Hepatocyte (in vitro differentiated cells): Measurements from ENCODE around the gene ASIC1. TPM values are rescaled to one million over a fixed set of nuclear protein-coding genes. Genes with fewer than 3 reads are reported as not detected.
"Not testable (repeated sequence)": the region's sequence is repeated elsewhere in the genome, so short reads cannot be mapped to it uniquely, and the experiment has no call there.

ENCODE experiments used
- DNase-seq: peaks from one replicate; pipeline ENCODE4 v3.0.0-alpha.2; 2016; ENCODE audit warnings: low spot score
- H2AFZ ChIP-seq: fragments of 200-600 bp; sonication (generic); 2 replicates; pipeline ENCODE4 v1.6.0; 2016; ENCODE audit warnings: antibody characterized with exemption, mild to moderate bottlenecking
- H3K27ac ChIP-seq: fragments of 200-600 bp; sonication (generic); 2 replicates; pipeline ENCODE4 v1.5.1; 2016; ENCODE audit warnings: mild to moderate bottlenecking
- H3K27me3 ChIP-seq: fragments of 200-600 bp; sonication (generic); 2 replicates; pipeline ENCODE4 v1.6.1; 2016
- H3K36me3 ChIP-seq: fragments of 200-600 bp; sonication (generic); replicated peaks from 2 replicates; pipeline ENCODE4 v1.5.1; 2016; ENCODE audit warnings: low read depth; ENCODE audit not compliant: insufficient read depth
- H3K4me1 ChIP-seq: fragments of 200-600 bp; sonication (generic); 2 replicates; pipeline ENCODE4 v1.5.1; 2016; ENCODE audit warnings: mild to moderate bottlenecking, moderate library complexity; ENCODE audit not compliant: insufficient read depth
- H3K4me2 ChIP-seq: fragments of 200-600 bp; sonication (generic); 2 replicates; pipeline ENCODE4 v1.6.0; 2016
- H3K4me3 ChIP-seq: fragments of 200-600 bp; sonication (generic); 2 replicates; pipeline ENCODE4 v1.5.1; 2016; ENCODE audit warnings: mild to moderate bottlenecking
- H3K79me2 ChIP-seq: fragments of 200-600 bp; sonication (generic); 2 replicates; pipeline ENCODE4 v1.6.0; 2017; ENCODE audit warnings: mild to moderate bottlenecking
- H3K9me2 ChIP-seq: fragments of 200-600 bp; sonication (generic); replicated peaks from 2 replicates; pipeline ENCODE4 v1.6.0; 2017; ENCODE audit warnings: mild to moderate bottlenecking; ENCODE audit not compliant: insufficient read depth
- H3K9me3 ChIP-seq: fragments of 200-600 bp; sonication (generic); 2 replicates; pipeline ENCODE4 v1.5.1; 2016; ENCODE audit warnings: low read depth, mild to moderate bottlenecking
- H4K20me1 ChIP-seq: fragments of 200-600 bp; sonication (generic); 2 replicates; pipeline ENCODE4 v1.6.0; 2016; ENCODE audit warnings: mild to moderate bottlenecking; ENCODE audit not compliant: insufficient read depth, poor library complexity, severe bottlenecking
- EZH2 ChIP-seq: fragments of 200-600 bp; sonication (generic); IDR thresholded peaks from 2 replicates; pipeline ENCODE4 v1.6.1; 2016; ENCODE audit warnings: antibody characterized with exemption, mild to moderate bottlenecking, borderline replicate concordance
- EZH2phosphoT487 ChIP-seq: fragments of 200-600 bp; sonication (generic); IDR thresholded peaks from one replicate; pipeline ENCODE4 v1.6.1; 2018; ENCODE audit warnings: antibody characterized with exemption, mild to moderate bottlenecking, low read depth, moderate library complexity; ENCODE audit not compliant: unreplicated experiment, severe bottlenecking
- WGBS: methylation state at CpG from one replicate; pipeline ENCODE4 v1.1.6; 2016; ENCODE audit warnings: low lambda C conversion rate; ENCODE audit errors: missing lambda C conversion rate; 5-methylcytosine and 5-hydroxymethylcytosine counted together
- polyA plus RNA-seq: library from polyadenylated mRNA; unstranded; fragments of >200 nt; fragmentation: Nextera tagmentation; extraction: Ambion mirVana; gene quantifications from 2 replicates; pipeline ENCODE4 v1.2.1, GENCODE V29; 2016
- total RNA-seq: library from RNA; depleted of rRNA; stranded (reverse); fragments of >200 nt; gene quantifications from 2 replicates; pipeline ENCODE4 v1.2.3, GENCODE V29; 2014
- TF ChIP-seq, protein P1 (sequence below): fragments of 200-600 bp; sonication (generic); IDR thresholded peaks from 2 replicates; pipeline ENCODE4 v1.5.1; 2016; ENCODE audit warnings: antibody characterized with exemption, mild to moderate bottlenecking; ENCODE audit not compliant: poor library complexity

Gene ASIC1
- total and polyA plus RNA-seq, 2 experiments from 2014 or later = 2.4 to 4.6 TPM

- 100% methylated on average over 3 of the region's 3 CpGs for WGBS
- no peak overlapping the region for H2AFZ ChIP-seq
- no peak overlapping the region for H3K4me3 ChIP-seq
- H3K36me3 ChIP-seq = no peaks in the 10 kb centered on the region
- H3K9me2 ChIP-seq = no peaks in the 10 kb centered on the region
- H4K20me1 ChIP-seq = no peaks in the 10 kb centered on the region
- H3K4me1 ChIP-seq = no peaks in the 10 kb centered on the region
- H3K79me2 ChIP-seq = peaks cover 29% of the 10 kb centered on the region
- H3K4me2 ChIP-seq = no peak overlapping the region
- no peak for DNase-seq
- H3K27me3 ChIP-seq = no peaks in the 10 kb centered on the region
- H3K9me3 ChIP-seq = no peaks in the 10 kb centered on the region
- no peak overlapping the region for H3K27ac ChIP-seq
- TF ChIP-seq, protein P1, sequence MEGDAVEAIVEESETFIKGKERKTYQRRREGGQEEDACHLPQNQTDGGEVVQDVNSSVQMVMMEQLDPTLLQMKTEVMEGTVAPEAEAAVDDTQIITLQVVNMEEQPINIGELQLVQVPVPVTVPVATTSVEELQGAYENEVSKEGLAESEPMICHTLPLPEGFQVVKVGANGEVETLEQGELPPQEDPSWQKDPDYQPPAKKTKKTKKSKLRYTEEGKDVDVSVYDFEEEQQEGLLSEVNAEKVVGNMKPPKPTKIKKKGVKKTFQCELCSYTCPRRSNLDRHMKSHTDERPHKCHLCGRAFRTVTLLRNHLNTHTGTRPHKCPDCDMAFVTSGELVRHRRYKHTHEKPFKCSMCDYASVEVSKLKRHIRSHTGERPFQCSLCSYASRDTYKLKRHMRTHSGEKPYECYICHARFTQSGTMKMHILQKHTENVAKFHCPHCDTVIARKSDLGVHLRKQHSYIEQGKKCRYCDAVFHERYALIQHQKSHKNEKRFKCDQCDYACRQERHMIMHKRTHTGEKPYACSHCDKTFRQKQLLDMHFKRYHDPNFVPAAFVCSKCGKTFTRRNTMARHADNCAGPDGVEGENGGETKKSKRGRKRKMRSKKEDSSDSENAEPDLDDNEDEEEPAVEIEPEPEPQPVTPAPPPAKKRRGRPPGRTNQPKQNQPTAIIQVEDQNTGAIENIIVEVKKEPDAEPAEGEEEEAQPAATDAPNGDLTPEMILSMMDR = no peak
- no peak for TF ChIP-seq EZH2
Observed at GRCh38 chr12:50026691-50027090, 30.7 kb upstream of the ASIC1 start.

DNA sequence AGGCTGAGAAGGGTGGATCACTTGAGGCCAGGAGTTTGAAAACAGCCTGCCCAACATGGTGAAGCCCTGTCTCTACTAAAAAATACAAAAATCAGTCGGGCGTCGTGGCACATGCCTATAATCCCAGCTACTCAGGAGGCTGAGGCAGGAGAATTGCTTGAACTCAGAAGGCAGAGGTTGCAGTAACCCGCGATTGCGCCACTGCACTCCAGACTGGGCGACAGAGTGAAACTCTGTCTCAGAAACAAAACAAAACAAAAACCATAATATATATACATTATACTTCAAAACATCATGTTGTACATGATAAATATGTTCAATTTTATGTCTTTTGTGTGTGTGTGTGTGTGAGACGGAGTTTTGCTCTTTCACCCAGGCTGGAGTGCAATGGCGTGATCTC, 26.9 kb upstream of the ASIC1 start:
- H2AFZ ChIP-seq, H3K9me3 ChIP-seq, H3K79me2 ChIP-seq, H3K27ac ChIP-seq, H4K20me1 ChIP-seq, H3K9me2 ChIP-seq, H3K4me2 ChIP-seq, H3K27me3 ChIP-seq, H3K36me3 ChIP-seq, DNase-seq, H3K4me1 ChIP-seq, H3K4me3 ChIP-seq: not testable (repeated sequence)
- 91% methylated on average over 9 of the region's 9 CpGs for WGBS

DNA sequence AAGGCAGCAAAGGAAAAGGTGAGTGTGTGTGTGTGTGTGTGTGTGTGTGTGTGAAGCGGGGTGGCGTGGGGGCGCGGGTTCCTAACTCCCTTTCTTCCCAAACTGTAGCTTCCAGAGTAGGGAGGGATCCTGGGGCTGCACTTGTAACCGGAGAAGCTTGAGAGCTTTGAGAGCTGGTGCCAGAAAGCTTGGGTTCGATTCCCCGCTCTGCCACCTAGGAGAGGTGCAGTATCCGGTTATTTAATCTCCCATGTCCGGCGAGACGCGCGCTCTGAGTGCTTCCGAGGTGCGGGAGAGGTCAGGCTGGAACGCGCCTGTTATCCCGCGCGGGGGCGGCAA, 24.9 kb upstream of the ASIC1 start:
- no peaks in the 10 kb centered on the region for H4K20me1 ChIP-seq
- no peaks in the 10 kb centered on the region for H3K9me2 ChIP-seq
- TF ChIP-seq EZH2phosphoT487 (no peak), EZH2 (no peak)
- TF ChIP-seq, protein P1 = no peak
- H3K36me3 ChIP-seq = no peaks in the 10 kb centered on the region
- H3K79me2 ChIP-seq = no peaks in the 10 kb centered on the region
- no peaks in the 10 kb centered on the region for H3K4me1 ChIP-seq
- WGBS = 23% methylated on average over 21 of the region's 21 CpGs
- no peak overlapping the region for H3K4me3 ChIP-seq
- H2AFZ ChIP-seq = peak overlapping the region; percentile 63
- no peak for DNase-seq
- no peaks in the 10 kb centered on the region for H3K9me3 ChIP-seq
- H3K4me2 ChIP-seq = peak overlapping the region; percentile 71
- peaks cover 3% of the 10 kb centered on the region for H3K27me3 ChIP-seq
- no peak overlapping the region for H3K27ac ChIP-seq

DNA sequence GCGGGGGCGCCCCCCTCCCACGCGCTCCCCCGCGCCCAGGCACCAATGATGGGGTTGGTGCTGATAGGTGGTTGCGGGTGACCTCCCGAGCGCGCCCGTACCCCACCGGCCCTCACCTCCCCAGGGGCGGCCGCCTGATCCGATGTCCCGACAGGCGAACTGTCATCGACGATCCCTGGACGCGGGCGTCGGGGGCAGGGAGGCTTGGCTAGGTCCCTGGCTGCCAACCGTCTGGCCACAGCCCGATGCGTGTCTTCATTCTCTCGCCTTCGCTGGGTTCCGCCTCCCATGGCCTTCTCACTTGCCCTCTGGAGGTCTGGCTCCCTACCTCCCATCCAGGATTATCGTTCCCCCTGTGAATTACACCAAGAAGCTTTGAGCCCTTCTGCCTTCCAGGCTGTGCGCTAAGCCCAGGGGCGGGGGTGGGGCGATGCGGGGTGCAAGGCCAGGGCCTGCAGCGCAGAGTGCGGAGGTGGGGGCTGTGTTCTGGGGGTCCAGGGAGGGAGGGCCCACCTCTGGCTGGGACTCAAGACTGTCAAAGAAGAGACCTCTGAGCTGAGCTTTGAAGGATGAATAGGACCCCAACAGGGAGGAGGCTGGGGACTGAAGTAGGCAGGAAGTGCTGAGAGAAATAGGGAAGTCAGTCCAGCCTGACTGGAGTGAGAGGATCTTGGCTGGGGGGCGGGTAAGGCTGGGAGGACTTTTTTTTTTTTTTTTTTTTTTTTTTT, 24.4 kb upstream of the ASIC1 start:
- Histone ChIP-seq H3K79me2 (no peaks in the 10 kb centered on the region), H3K9me2 (no peaks in the 10 kb centered on the region), H2AFZ (peak overlapping the region; percentile 63), H3K36me3 (no peaks in the 10 kb centered on the region), H3K27ac (no peak overlapping the region), H3K4me2 (peak overlapping the region; percentile 71), H4K20me1 (no peaks in the 10 kb centered on the region), H3K9me3 (no peaks in the 10 kb centered on the region), H3K4me3 (no peak overlapping the region), H3K27me3 (peaks cover 3% of the 10 kb centered on the region), H3K4me1 (no peaks in the 10 kb centered on the region)
- TF ChIP-seq EZH2 = no peak
- no peak for TF ChIP-seq EZH2phosphoT487
- TF ChIP-seq, protein P1 = no peak
- WGBS = 23% methylated on average over 25 of the region's 37 CpGs
- DNase-seq = no peak
